A204.1 (cell line): ENCODE results near the gene TSPYL6.
"Not testable (repeated sequence)": the region's sequence is repeated elsewhere in the genome, so short reads cannot be mapped to it uniquely, and the experiment has no call there.

Experiments used
- FAIRE-seq: peaks from 2 replicates; lab custom pipeline; 2012; peaks lifted over from hg19 to GRCh38; lab: Jason Lieb, UNC

TSPYL6 gene

GRCh38 chr2:54256091-54256694 is at the start of gene TSPYL6:
TSPYL6 (minus strand) TSS chr2:54256229; CDS start chr2:54256151, 78 bp downstream.
- FAIRE-seq = no peak

GRCh38 chr2:54303631-54304030 is 47.6 kb upstream of the TSPYL6 start:
- no peak for FAIRE-seq

GRCh38 chr2:54298514-54298913 is 42.5 kb upstream of the TSPYL6 start:
- FAIRE-seq = no peak

GRCh38 chr2:54295911-54296310 is 39.9 kb upstream of the TSPYL6 start:
- no peak for FAIRE-seq

- not testable (repeated sequence) for FAIRE-seq
These were observed 38.6 kb upstream of the TSPYL6 start for GRCh38 chr2:54294665-54295064.

- FAIRE-seq = no peak
These were observed 34.5 kb upstream of the TSPYL6 start for GRCh38 chr2:54290356-54291025.

GRCh38 chr2:54289917-54290316 is 33.9 kb upstream of the TSPYL6 start:
- FAIRE-seq = no peak

- no peak for FAIRE-seq
These were observed 31.5 kb upstream of the TSPYL6 start for GRCh38 chr2:54287532-54287931.

GRCh38 chr2:54285451-54285850 is 29.4 kb upstream of the TSPYL6 start:
- no peak for FAIRE-seq

GRCh38 chr2:54284826-54285225 is 28.8 kb upstream of the TSPYL6 start:
- FAIRE-seq = no peak

- no peak for FAIRE-seq
These were observed 23.4 kb upstream of the TSPYL6 start for GRCh38 chr2:54279385-54279784.

GRCh38 chr2:54275541-54275940 is 19.5 kb upstream of the TSPYL6 start:
- no peak for FAIRE-seq

- no peak for FAIRE-seq
These were observed 18.8 kb upstream of the TSPYL6 start for GRCh38 chr2:54274781-54275242.

- no peak for FAIRE-seq
These were observed 16.0 kb upstream of the TSPYL6 start for GRCh38 chr2:54271843-54272627.

GRCh38 chr2:54271189-54271588 is 15.2 kb upstream of the TSPYL6 start:
- FAIRE-seq = no peak

- FAIRE-seq = no peak
These were observed 11.5 kb upstream of the TSPYL6 start for GRCh38 chr2:54267577-54267976.

GRCh38 chr2:54265081-54265480 is 9.1 kb upstream of the TSPYL6 start:
- not testable (repeated sequence) for FAIRE-seq

- peak; percentile 11 for FAIRE-seq
These were observed 6.2 kb upstream of the TSPYL6 start for GRCh38 chr2:54262015-54262765.

GRCh38 chr2:54261537-54261936 is 5.5 kb upstream of the TSPYL6 start:
- FAIRE-seq = no peak

- no peak for FAIRE-seq
These were observed 4.2 kb upstream of the TSPYL6 start for GRCh38 chr2:54260241-54260595.

- FAIRE-seq = no peak
These were observed 3.6 kb upstream of the TSPYL6 start for GRCh38 chr2:54259413-54260240.

GRCh38 chr2:54258166-54258565 is 2.1 kb upstream of the TSPYL6 start:
- no peak for FAIRE-seq
